OCI-LY7 (cell line): ENCODE results near the gene SULF2. TPM values are rescaled to one million over a fixed set of nuclear protein-coding genes. Genes with fewer than 3 reads are reported as not detected.
"Not testable (repeated sequence)": the region's sequence is repeated elsewhere in the genome, so short reads cannot be mapped to it uniquely, and the experiment has no call there.

Experiments
- BruUV-seq: library from RNA; stranded (reverse); fragments of 400-500 nt; replicated peaks from 2 replicates; lab custom pipeline; 2021; lab: Mats Ljungman, UMichigan
- CTCF ChIA-PET: fragments of 300-600 bp; sonication (Branson Sonifier 250); formaldehyde crosslinking; loops from one replicate; lab custom pipeline; 2022; ENCODE audit warnings: antibody characterized with exemption; ENCODE audit not compliant: unreplicated experiment; lab: Charles Lee
- POLR2A ChIA-PET: fragments of 300-600 bp; sonication (Branson Sonifier 250); formaldehyde crosslinking; loops from one replicate; lab custom pipeline; 2022; ENCODE audit warnings: antibody characterized with exemption; lab: Charles Lee
- DNase-seq: peaks from one replicate; pipeline ENCODE4 v3.0.0-alpha.2; 2015; ENCODE audit warnings: low spot score
- H2AFZ ChIP-seq: fragments of 200-600 bp; sonication (generic), shearing (Covaris generic); 2 replicates; pipeline ENCODE4 v1.6.1; 2014; ENCODE audit warnings: mild to moderate bottlenecking, antibody characterized with exemption, low read length, moderate library complexity
- H3K27ac ChIP-seq: fragments of 200-600 bp; sonication (generic); 2 replicates; pipeline ENCODE4 v1.5.1; 2014; ENCODE audit warnings: mixed run types, low read depth, mild to moderate bottlenecking, moderate library complexity, low read length, inconsistent platforms; ENCODE audit not compliant: poor library complexity, severe bottlenecking
- H3K36me3 ChIP-seq: fragments of 200-600 bp; sonication (generic); 2 replicates; pipeline ENCODE4 v1.6.1; 2014; ENCODE audit warnings: mild to moderate bottlenecking, antibody characterized with exemption, low read length, moderate library complexity, mixed read lengths; ENCODE audit not compliant: insufficient read depth
- H3K4me1 ChIP-seq: fragments of 200-600 bp; sonication (generic); 2 replicates; pipeline ENCODE4 v1.5.1; 2014; ENCODE audit warnings: mild to moderate bottlenecking, low read length; ENCODE audit not compliant: insufficient read depth, poor library complexity, severe bottlenecking
- H3K4me2 ChIP-seq: fragments of 200-600 bp; sonication (generic); 2 replicates; pipeline ENCODE4 v1.6.1; 2014; ENCODE audit warnings: mild to moderate bottlenecking, low read length
- H3K4me3 ChIP-seq: fragments of 200-600 bp; sonication (generic); 2 replicates; pipeline ENCODE4 v1.5.1; 2014; ENCODE audit warnings: mild to moderate bottlenecking, low read depth, low read length; ENCODE audit not compliant: poor library complexity, severe bottlenecking
- H3K79me2 ChIP-seq: fragments of 200-600 bp; sonication (generic); 2 replicates; pipeline ENCODE4 v1.6.1; 2016; ENCODE audit warnings: low read depth, mild to moderate bottlenecking, low read length, moderate library complexity, mixed read lengths; ENCODE audit not compliant: insufficient read depth
- H3K9me2 ChIP-seq: fragments of 200-600 bp; sonication (generic); 2 replicates; pipeline ENCODE4 v1.6.1; 2016; ENCODE audit warnings: mild to moderate bottlenecking, low read length, mixed read lengths; ENCODE audit not compliant: insufficient read depth
- H3K9me3 ChIP-seq: fragments of 200-600 bp; sonication (generic); 2 replicates; pipeline ENCODE4 v1.6.1; 2014; ENCODE audit warnings: mild to moderate bottlenecking, mixed run types, low read length, mixed read lengths
- H4K20me1 ChIP-seq: fragments of 200-600 bp; sonication (generic); 2 replicates; pipeline ENCODE4 v1.6.1; 2014; ENCODE audit warnings: mild to moderate bottlenecking, antibody characterized with exemption, low read length, moderate library complexity, mixed read lengths; ENCODE audit not compliant: insufficient read depth
- CTCF ChIP-seq: fragments of 200-600 bp; sonication (generic); conservative IDR thresholded peaks from 2 replicates; pipeline ENCODE4 v1.5.1; 2014; ENCODE audit warnings: mild to moderate bottlenecking, antibody characterized with exemption, low read length, moderate library complexity, mixed read lengths
- EZH2phosphoT487 ChIP-seq: fragments of 200-600 bp; sonication (generic); IDR thresholded peaks from 2 replicates; pipeline ENCODE4 v1.6.1; 2018; ENCODE audit warnings: low read depth, borderline replicate concordance, mild to moderate bottlenecking, mixed run types, antibody characterized with exemption, low read length, moderate library complexity, mixed read lengths
- intact Hi-C: fragments of 100-400 bp; cut with micrococcal nuclease; formaldehyde crosslinking; loops from one replicate; pipeline ENCODE4 v1.10.0; 2022; ENCODE audit not compliant: unreplicated experiment
- total RNA-seq, 2 experiments: library from RNA; depleted of rRNA in 1 of 2; stranded (reverse); fragments of >200 nt in 1 of 2; shearing (Covaris generic) in 1 of 2; gene quantifications; 2 replicates each; pipeline ENCODE4 v1.2.3, GENCODE V29; 2014 to 2022

Gene SULF2
- total RNA-seq, 2 experiments from 2014 or later, result 0.03 to 0.51 TPM

- H3K79me2 ChIP-seq, result no peaks in the 10 kb centered on the region
- H3K9me3 ChIP-seq, result no peaks in the 10 kb centered on the region
- DNase-seq, result no peak
- TF ChIP-seq EZH2phosphoT487 (no peak), CTCF (no peak)
- H4K20me1 ChIP-seq, result no peaks in the 10 kb centered on the region
- H3K4me2 ChIP-seq, result no peak overlapping the region
- no peak overlapping the region for H3K4me3 ChIP-seq
- ChIA-PET POLR2A (no interaction called here), CTCF (no interaction called here)
- no peak overlapping the region for H2AFZ ChIP-seq
- intact Hi-C loops, result loop anchor here (10.0 kb wide), 1 partner anchor 85 kb away; no protein-coding TSS in a partner anchor
- no TSS peak for BruUV-seq
- H3K9me2 ChIP-seq, result no peaks in the 10 kb centered on the region
- no peaks in the 10 kb centered on the region for H3K36me3 ChIP-seq
- no peaks in the 10 kb centered on the region for H3K4me1 ChIP-seq
- no peak overlapping the region for H3K27ac ChIP-seq
These were observed 24.9 kb upstream of the SULF2 start for GRCh38 chr20:47810116-47810677.

GRCh38 chr20:47809161-47809960, 24.1 kb upstream of the SULF2 start:
- ChIA-PET CTCF (no interaction called here), POLR2A (no interaction called here)
- H3K4me1 ChIP-seq, result no peaks in the 10 kb centered on the region
- no peaks in the 10 kb centered on the region for H3K9me2 ChIP-seq
- H4K20me1 ChIP-seq, result no peaks in the 10 kb centered on the region
- H3K79me2 ChIP-seq, result no peaks in the 10 kb centered on the region
- H3K4me3 ChIP-seq, result no peak overlapping the region
- intact Hi-C loops, result no loop called here
- DNase-seq, result no peak
- no peaks in the 10 kb centered on the region for H3K9me3 ChIP-seq
- no TSS peak for BruUV-seq
- H3K27ac ChIP-seq, result no peak overlapping the region
- no peaks in the 10 kb centered on the region for H3K36me3 ChIP-seq
- H2AFZ ChIP-seq, result no peak overlapping the region
- TF ChIP-seq EZH2phosphoT487 (no peak), CTCF (no peak)
- H3K4me2 ChIP-seq, result no peak overlapping the region

GRCh38 chr20:47805951-47806350, 20.7 kb upstream of the SULF2 start:
- no peak overlapping the region for H3K4me3 ChIP-seq
- BruUV-seq, result no TSS peak
- POLR2A ChIA-PET, result no interaction called here
- no peaks in the 10 kb centered on the region for H3K9me2 ChIP-seq
- no peak overlapping the region for H3K27ac ChIP-seq
- H3K4me1 ChIP-seq, result no peaks in the 10 kb centered on the region
- H3K4me2 ChIP-seq, result no peak overlapping the region
- H3K36me3 ChIP-seq, result no peaks in the 10 kb centered on the region
- intact Hi-C loops, result no loop called here
- no peak for DNase-seq
- H4K20me1 ChIP-seq, result no peaks in the 10 kb centered on the region
- no peaks in the 10 kb centered on the region for H3K9me3 ChIP-seq
- TF ChIP-seq EZH2phosphoT487, result no peak
- TF ChIP-seq CTCF, result no peak
- H2AFZ ChIP-seq, result no peak overlapping the region
- no peaks in the 10 kb centered on the region for H3K79me2 ChIP-seq
- CTCF ChIA-PET, result no interaction called here

- BruUV-seq, POLR2A ChIA-PET: not testable (repeated sequence)
These were observed 19.7 kb upstream of the SULF2 start for GRCh38 chr20:47804972-47805371.

More at GRCh38 chr20:47804972-47805371, 19.7 kb upstream of the SULF2 start:
- H3K9me2 ChIP-seq, H3K27ac ChIP-seq, H3K4me2 ChIP-seq, CTCF ChIA-PET, H3K4me3 ChIP-seq, H3K36me3 ChIP-seq, intact Hi-C loops, H2AFZ ChIP-seq, H3K9me3 ChIP-seq, H3K4me1 ChIP-seq, DNase-seq, H3K79me2 ChIP-seq, H4K20me1 ChIP-seq: not testable (repeated sequence)
